T47D (cell line): ENCODE data around the gene UACA.
A peak's percentile ranks its signal among the peaks of the same experiment; 100 is the strongest.
"Not testable (repeated sequence)": the region's sequence is repeated elsewhere in the genome, so short reads cannot be mapped to it uniquely, and the experiment has no call there.

Source experiments
- DNase-seq, 2 experiments: peaks; one replicate each; pipeline versions ENCODE4 v3.0.0 to v3.0.0-alpha.2; 2011 to 2012; ENCODE audit warnings: low read depth in 1 of 2, low spot score in 1 of 2
- JUND ChIP-seq: IDR thresholded peaks from 2 replicates; pipeline ENCODE4 v1.6.1; 2012; ENCODE audit warnings: low read depth
- in situ Hi-C: cut with HindIII; loops from 2 replicates; pipeline ENCODE4 v1.10.0; 2016; ENCODE audit warnings: low sequenced_read_pairs, low pct_unique_long_range_greater_than_20kb

Gene UACA

DNA sequence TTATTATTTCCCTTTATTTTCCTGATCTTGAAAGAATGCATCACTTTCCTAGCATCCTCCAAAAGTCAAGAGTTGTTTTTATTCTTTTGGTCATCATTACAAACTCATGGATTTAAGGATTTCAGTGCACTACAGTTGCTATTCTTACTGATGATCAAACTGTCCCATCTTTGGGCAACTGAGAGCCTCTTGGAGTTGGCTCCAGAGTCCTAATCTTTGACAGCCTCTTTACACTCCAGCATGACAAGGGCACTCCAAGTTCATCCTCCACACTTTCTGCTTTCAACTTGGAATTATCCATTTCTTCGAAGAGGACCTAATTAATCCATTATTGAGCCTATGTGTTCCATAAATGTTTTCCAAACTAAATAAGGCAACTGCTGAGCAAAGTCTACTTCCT, 5.7 kb downstream of the UACA start:
- no peak for DNase-seq
- in situ Hi-C loops: no loop called here
- no peak for TF ChIP-seq JUND

DNA sequence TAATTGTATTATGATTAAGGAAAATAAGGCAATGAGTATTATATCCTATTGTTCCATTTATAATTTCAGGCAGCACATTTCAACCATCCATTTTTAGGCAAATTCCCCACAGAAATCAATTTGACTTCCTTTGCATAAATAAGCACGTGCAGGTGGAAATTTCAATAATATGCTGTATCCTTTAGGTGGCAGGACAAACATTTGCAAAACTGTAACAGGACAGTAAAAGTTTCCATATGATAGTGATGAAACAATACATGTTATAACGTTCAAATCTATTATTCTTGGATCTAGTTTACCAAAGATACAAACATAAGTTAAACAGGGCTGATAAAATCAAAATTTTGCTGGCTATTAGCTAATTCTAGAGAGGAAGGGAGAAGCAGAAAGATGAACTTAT, 8.5 kb downstream of the UACA start:
- no peak for TF ChIP-seq JUND
- no peak for DNase-seq
- in situ Hi-C loops: no loop called here

DNA sequence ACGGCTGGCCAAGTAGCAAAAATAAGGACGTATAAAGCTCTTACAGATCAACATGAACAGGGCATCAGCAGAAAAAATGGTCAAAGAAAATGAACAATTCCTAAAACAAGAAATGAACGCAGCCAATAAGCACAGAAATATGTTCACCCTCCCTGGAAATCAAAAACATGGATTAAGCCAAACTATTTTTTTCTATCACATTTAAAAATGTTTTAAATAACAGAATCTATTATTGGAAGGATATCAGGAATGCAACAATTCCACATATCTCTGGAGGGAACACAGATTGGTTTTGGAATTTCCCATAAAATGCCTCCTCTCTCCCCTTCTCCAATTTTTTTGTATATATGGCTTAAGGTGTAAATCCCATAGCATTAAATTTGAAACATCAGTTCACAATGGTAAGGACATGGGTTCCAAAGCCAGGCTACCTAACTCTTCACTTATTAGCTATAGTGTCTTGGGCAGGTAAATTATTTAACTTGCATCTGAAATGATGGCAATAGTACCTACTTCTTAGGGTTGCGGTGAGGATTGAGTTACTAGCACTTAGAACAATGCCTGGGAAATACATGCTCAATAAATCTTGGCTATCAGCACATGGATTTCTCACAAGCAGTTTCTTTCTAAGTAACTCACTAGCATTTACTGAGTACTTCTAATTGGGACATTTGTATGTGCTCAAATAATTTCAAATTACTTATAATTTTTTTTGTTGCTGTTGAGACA, 10.1 kb downstream of the UACA start:
- in situ Hi-C loops: no loop called here
- no peak for DNase-seq
- no peak for TF ChIP-seq JUND

DNA sequence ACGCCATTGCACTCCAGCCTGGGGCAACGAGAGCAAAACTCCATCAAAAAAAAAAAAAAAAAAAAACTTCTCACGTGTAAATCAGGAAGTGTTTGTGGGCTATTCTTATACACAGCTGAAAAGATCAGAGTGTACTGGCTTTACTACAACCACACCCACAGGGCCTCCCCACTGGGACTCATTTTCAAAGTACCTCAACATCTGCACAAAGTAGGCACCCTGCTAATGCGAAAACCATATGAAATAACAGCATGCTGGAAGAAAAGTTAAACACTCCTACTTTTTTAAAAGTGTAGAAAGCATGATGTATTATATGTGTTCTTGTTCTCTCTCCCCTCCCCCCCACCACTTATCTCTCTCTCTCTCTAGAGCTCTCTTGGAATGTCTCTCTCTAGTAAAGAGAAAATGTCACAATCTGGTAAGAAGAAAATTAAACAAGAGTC, 11.1 kb downstream of the UACA start:
- no peak for DNase-seq
- in situ Hi-C loops: no loop called here
- no peak for TF ChIP-seq JUND

DNA sequence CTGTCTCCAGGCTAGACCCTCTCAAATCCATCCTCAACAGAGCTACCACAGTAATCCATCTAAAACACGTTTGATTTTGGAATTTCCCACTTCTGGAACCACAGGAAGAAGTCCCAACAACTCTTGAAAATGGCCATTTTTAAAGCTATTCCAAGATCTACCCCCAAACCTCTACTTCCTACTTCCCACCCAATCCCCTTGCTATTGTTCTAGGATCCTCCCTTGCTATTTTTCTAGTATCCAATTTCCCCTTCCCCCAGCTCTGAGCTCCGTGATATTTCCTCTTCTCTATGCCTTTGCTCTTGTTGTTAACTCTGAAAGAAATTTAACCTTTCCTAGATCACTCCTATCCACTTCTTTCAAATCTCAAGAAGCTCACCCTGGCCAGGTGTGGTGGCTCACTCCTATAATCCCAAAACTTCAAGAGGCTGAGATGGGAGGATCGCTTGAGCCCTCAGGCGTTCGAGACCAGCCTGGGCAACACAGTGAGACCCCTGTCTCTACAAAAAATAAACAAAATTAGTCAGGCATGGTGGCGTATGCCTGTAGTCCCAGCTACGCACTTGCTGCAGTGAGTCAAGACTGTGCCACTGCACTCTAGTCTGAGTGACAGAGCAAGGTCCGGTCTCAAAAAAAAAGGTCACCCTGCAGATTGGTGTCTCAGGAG, 13.0 kb downstream of the UACA start:
- TF ChIP-seq JUND: no peak
- DNase-seq: no peak
- in situ Hi-C loops: no loop called here

DNA sequence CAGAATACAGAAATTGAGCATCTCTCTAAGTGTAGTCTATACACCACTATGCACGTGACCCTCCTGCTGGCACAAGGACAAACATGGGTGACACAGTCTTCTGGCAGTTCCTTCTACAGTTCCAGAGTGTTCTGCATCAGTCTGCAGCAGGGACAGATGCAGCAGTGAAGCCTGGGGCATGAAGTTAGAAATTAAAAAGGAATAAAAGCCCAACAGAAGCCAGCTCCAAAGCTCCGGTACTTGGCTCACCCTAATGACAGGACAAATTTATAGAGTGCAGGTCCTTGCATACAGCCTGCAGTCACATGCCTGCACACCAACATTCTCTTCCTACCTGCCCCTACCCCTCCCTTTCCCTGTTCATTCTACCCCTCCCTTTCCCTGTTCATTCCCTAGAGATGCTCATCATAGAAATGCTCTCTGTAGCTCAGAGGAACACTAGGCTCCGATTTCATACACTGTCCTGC, 15.0 kb downstream of the UACA start:
- peak in 1 of 2 experiments; percentile 10 for DNase-seq
- in situ Hi-C loops: no loop called here
- no peak for TF ChIP-seq JUND

DNA sequence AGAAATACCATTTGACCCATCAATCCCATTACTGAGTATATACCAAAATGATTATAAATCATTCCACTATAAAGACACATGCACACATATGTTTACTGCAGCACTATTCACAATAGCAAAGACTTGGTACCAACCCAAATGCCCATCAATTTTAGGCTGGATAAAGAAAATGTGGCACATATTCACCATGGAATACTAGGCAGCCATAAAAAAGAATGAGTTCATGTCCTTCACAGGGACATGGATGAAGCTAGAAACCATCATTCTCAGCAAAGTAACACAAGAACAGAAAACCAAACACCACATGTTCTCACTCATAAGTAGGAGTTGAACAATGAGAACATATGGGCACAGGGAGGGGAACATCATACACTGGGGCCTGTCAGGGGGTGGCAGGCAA, 16.8 kb downstream of the UACA start:
- in situ Hi-C loops, DNase-seq: not testable (repeated sequence)

DNA sequence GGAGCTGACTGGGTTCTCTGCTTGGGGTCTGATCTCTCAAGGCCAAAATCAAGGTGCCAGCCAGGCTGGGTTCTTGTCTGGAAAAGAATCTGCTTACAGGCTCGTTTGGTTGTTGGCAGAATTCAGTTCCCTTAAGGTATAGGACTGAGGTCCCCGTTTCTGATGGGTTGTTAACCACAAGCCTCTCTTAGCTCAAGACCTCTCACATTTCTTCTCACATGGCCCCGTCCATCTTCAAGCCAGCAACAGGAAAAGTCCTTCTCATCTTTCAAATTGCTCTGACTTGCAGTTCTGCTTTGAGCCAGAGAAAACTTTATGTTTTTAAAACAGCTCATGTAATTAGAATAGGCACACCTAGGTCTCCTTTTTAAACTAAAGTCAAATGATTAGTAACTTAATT, 20.4 kb downstream of the UACA start:
- in situ Hi-C loops: no loop called here
- no peak for DNase-seq
- TF ChIP-seq JUND: no peak

DNA sequence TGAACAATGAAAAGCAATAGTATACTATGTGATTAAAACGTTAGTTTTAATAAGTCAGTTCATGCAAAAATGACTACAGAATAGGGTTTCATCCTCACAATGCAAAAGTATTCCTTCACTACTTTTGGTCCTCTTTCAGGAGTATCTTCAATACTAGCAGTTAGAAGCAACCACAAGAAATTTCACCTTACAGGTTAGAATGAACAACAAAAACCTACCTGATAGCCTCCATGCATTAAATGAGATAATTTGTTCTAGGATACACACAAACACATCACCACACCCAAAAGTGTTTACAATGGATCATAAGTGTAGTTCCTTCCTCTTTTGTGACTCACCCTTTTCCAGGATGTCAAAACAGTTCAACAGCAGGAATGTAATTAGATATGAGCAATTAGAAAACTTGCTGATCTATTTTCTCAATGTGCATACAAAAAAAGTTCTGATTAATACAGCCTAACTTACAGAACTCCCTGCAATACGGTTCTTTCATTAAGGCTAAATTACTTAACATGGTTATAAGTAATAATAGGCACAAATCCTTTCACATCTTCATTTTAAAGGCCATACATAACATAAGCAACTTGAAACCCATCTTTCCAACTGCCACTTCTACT, 21.6 kb downstream of the UACA start:
- no peak for TF ChIP-seq JUND
- in situ Hi-C loops: no loop called here
- no peak for DNase-seq

DNA sequence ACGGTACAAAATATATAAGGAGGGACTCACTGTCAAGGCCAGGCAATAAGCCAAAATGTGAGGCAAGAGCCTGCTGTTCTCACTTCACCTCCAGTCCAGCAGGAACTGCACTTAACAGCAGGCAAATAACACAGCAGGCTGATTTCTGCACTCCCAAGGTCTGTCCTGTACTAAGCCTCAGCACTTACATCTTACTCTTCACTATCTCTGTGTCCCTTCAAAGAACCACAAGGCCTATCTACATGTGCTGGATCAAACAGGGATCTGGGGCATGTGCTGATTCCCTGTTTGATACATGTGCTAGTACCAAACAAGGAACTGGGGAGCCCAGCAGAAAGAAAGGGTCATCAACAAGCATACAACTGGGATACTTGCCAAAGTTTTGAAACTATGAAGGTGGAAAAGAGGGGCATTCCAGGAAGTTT, 22.2 kb downstream of the UACA start:
- TF ChIP-seq JUND: no peak
- peak in 1 of 2 experiments; percentile 63 for DNase-seq
- in situ Hi-C loops: no loop called here

DNA sequence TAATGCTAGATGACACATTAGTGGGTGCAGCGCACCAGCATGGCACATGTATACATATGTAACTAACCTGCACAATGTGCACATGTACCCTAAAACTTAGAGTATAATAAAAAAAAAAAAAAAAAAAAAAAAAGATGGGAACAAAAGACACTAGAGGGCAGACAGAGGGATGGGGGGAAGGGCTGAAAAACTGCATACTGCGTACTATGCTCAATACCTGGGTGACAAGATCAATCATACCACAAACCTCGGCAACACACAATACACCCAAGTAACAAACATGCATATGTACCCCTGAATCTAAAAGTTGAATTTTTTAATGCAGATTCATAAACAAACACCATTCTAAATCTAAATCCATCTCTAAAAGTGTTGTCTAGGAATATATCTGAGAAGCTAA, 28.3 kb downstream of the UACA start:
- DNase-seq, in situ Hi-C loops: not testable (repeated sequence)

DNA sequence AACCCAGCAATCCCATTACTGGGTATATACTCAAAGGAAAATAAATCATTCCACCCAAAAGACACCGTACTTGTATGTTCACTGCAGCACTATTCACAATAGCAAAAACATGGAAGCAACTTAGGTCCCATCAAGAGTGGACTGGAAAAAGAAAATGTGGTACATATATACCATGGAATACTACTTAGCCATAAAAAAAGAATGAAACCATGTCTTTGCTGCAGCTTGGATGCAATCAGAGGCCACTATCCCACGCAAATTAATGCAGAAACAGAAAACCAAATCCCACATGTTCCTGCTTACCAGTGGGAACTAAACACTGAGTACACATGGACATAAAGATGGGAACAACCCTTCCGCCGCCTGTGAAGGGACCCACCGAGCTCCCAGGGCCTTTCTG, 34.2 kb downstream of the UACA start:
- in situ Hi-C loops: no loop called here
- no peak for TF ChIP-seq JUND
- DNase-seq: no peak

DNA sequence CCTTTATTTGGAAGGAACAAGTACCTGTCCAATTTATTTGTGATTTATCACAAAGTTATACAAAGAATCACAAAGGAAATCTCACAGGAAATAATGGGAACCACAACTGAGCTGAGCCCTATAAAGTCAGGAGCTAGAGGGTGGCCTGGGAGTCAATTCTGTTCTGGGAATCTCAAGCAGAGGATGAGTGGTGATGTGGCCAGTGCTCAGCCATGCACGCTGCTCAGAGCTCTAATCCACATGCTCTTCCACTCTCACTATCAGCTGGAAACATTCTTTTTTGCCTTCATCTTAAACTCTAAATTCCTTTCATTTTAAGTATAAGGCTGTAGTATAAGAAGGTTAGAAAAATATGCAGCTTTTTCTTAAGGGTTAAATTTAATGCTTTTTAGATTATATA, 36.6 kb downstream of the UACA start:
- TF ChIP-seq JUND: no peak
- no peak for DNase-seq
- in situ Hi-C loops: no loop called here
